ENCODE measurements around the gene SGCD. TPM values are rescaled to one million over a fixed set of nuclear protein-coding genes. Genes with fewer than 3 reads are reported as not detected.

The SGCD gene
- total and polyA plus RNA-seq, 4 donors = 0.79 to 20.9 (median 6.0) TPM

GRCh38 chr5:156694598-156694997 is 367.6 kb downstream of the SGCD start:
- WGBS, 2 donors = 76 to 82% methylated on average over 2 of the region's 2 CpGs
- no peaks in the 10 kb centered on the region for H3K27me3 ChIP-seq (ENCODE audit: control insufficient read depth in 3 of 3, insufficient read depth in 3 of 3, low read length in 2 of 3)
- H3K4me1 ChIP-seq (ENCODE audit: control insufficient read depth in 5 of 5, insufficient read depth in 5 of 5, low read length in 5 of 5) = no peaks in the 10 kb centered on the region
- no peak for TF ChIP-seq CTCF (IDR thresholded peaks at IDR 0.05; ENCODE audit: control extremely low read depth, extremely low read depth)
- H3K9ac ChIP-seq (ENCODE audit: insufficient read depth in 1 of 2, low read length in 2 of 2) = no peak overlapping the region
- H3K9me3 ChIP-seq (ENCODE audit: control insufficient read depth in 4 of 4, insufficient read depth in 3 of 4, low read length in 3 of 4) = no peaks in the 10 kb centered on the region
- H3K4me3 ChIP-seq = no peak overlapping the region
- no peaks in the 10 kb centered on the region for H3K36me3 ChIP-seq (ENCODE audit: control insufficient read depth in 4 of 4, insufficient read depth in 4 of 4, low read length in 4 of 4)
- no peak for DNase-seq
- ATAC-seq (ENCODE audit: insufficient read depth, low FRiP score) = no peak
- H3K27ac ChIP-seq (ENCODE audit: low read depth in 1 of 2, low read length in 1 of 2) = no peak overlapping the region

- H3K4me3 ChIP-seq = no peak overlapping the region
- H3K9me3 ChIP-seq (ENCODE audit: control insufficient read depth in 4 of 4, insufficient read depth in 3 of 4, low read length in 3 of 4) = no peaks in the 10 kb centered on the region
- 89 to 91% methylated on average over 2 of the region's 2 CpGs for WGBS, 2 donors
- no peaks in the 10 kb centered on the region for H3K27me3 ChIP-seq (ENCODE audit: control insufficient read depth in 3 of 3, insufficient read depth in 3 of 3, low read length in 2 of 3)
- no peak for ATAC-seq (ENCODE audit: insufficient read depth, low FRiP score)
- no peaks in the 10 kb centered on the region for H3K36me3 ChIP-seq (ENCODE audit: control insufficient read depth in 4 of 4, insufficient read depth in 4 of 4, low read length in 4 of 4)
- H3K27ac ChIP-seq (ENCODE audit: low read depth in 1 of 2, low read length in 1 of 2) = no peak overlapping the region
- TF ChIP-seq CTCF (IDR thresholded peaks at IDR 0.05; ENCODE audit: control extremely low read depth, extremely low read depth) = no peak
- H3K4me1 ChIP-seq (ENCODE audit: control insufficient read depth in 5 of 5, insufficient read depth in 5 of 5, low read length in 5 of 5) = no peaks in the 10 kb centered on the region
- no peak for DNase-seq
- no peak overlapping the region for H3K9ac ChIP-seq (ENCODE audit: insufficient read depth in 1 of 2, low read length in 2 of 2)
Measured at GRCh38 chr5:156695774-156696173, 368.8 kb downstream of the SGCD start.

- H3K36me3 ChIP-seq (ENCODE audit: control insufficient read depth in 4 of 4, insufficient read depth in 4 of 4, low read length in 4 of 4) = no peaks in the 10 kb centered on the region
- DNase-seq = no peak
- no peaks in the 10 kb centered on the region for H3K4me1 ChIP-seq (ENCODE audit: control insufficient read depth in 5 of 5, insufficient read depth in 5 of 5, low read length in 5 of 5)
- no peak overlapping the region for H3K27ac ChIP-seq (ENCODE audit: low read depth in 1 of 2, low read length in 1 of 2)
- 63 to 64% methylated on average over 3 of the region's 3 CpGs for WGBS, 2 donors
- no peak overlapping the region for H3K4me3 ChIP-seq
- H3K9ac ChIP-seq (ENCODE audit: insufficient read depth in 1 of 2, low read length in 2 of 2) = no peak overlapping the region
- TF ChIP-seq CTCF (IDR thresholded peaks at IDR 0.05; ENCODE audit: control extremely low read depth, extremely low read depth) = no peak
- no peak for ATAC-seq (ENCODE audit: insufficient read depth, low FRiP score)
- no peaks in the 10 kb centered on the region for H3K27me3 ChIP-seq (ENCODE audit: control insufficient read depth in 3 of 3, insufficient read depth in 3 of 3, low read length in 2 of 3)
- H3K9me3 ChIP-seq (ENCODE audit: control insufficient read depth in 4 of 4, insufficient read depth in 3 of 4, low read length in 3 of 4) = no peaks in the 10 kb centered on the region
Measured at GRCh38 chr5:156698323-156698722, 371.4 kb downstream of the SGCD start.

GRCh38 chr5:156699147-156699546 is 372.2 kb downstream of the SGCD start:
- Histone ChIP-seq H3K4me1 (ENCODE audit: control insufficient read depth in 5 of 5, insufficient read depth in 5 of 5, low read length in 5 of 5) (no peaks in the 10 kb centered on the region), H3K36me3 (ENCODE audit: control insufficient read depth in 4 of 4, insufficient read depth in 4 of 4, low read length in 4 of 4) (no peaks in the 10 kb centered on the region), H3K27ac (ENCODE audit: low read depth in 1 of 2, low read length in 1 of 2) (no peak overlapping the region), H3K9ac (ENCODE audit: insufficient read depth in 1 of 2, low read length in 2 of 2) (no peak overlapping the region), H3K9me3 (ENCODE audit: control insufficient read depth in 4 of 4, insufficient read depth in 3 of 4, low read length in 3 of 4) (no peaks in the 10 kb centered on the region), H3K27me3 (ENCODE audit: control insufficient read depth in 3 of 3, insufficient read depth in 3 of 3, low read length in 2 of 3) (no peaks in the 10 kb centered on the region), H3K4me3 (no peak overlapping the region)
- ATAC-seq (ENCODE audit: insufficient read depth, low FRiP score) (no peak), DNase-seq (no peak)
- no peak for TF ChIP-seq CTCF (IDR thresholded peaks at IDR 0.05; ENCODE audit: control extremely low read depth, extremely low read depth)
- WGBS, 2 donors = 74 to 86% methylated on average over 1 of the region's 1 CpG
